WERI-Rb-1 (cell line): ENCODE data around the gene GNG12.

Experiments
- DNase-seq: peaks from one replicate; pipeline ENCODE4 v3.0.0-alpha.2; 2020
- H3K27ac ChIP-seq: fragments of 250-450 bp; sonication (Bioruptor Pico); 2 replicates; pipeline ENCODE4 v1.5.1; 2020; ENCODE audit warnings: mild to moderate bottlenecking, moderate library complexity
- H3K27me3 ChIP-seq: fragments of 250-450 bp; sonication (Bioruptor Pico); 2 replicates; pipeline ENCODE4 v1.5.1; 2021; ENCODE audit warnings: mild to moderate bottlenecking, low read depth, moderate library complexity; ENCODE audit not compliant: insufficient read depth, severe bottlenecking
- H3K36me3 ChIP-seq: fragments of 250-450 bp; sonication (Bioruptor Pico); 2 replicates; pipeline ENCODE4 v1.5.1; 2020; ENCODE audit warnings: mild to moderate bottlenecking, moderate library complexity
- H3K4me3 ChIP-seq: 2 replicates; pipeline ENCODE4 v1.5.1; 2011; ENCODE audit warnings: low read depth, mild to moderate bottlenecking, control low read depth, low read length
- H3K9me3 ChIP-seq: fragments of 250-450 bp; sonication (Bioruptor Pico); 2 replicates; pipeline ENCODE4 v1.5.1; 2021; ENCODE audit warnings: mild to moderate bottlenecking, moderate library complexity; ENCODE audit not compliant: severe bottlenecking
- TF ChIP-seq, protein P1 (sequence below): IDR thresholded peaks from 2 replicates; pipeline ENCODE4 v1.5.1; 2011; ENCODE audit warnings: low read depth, mild to moderate bottlenecking, control low read depth, inconsistent platforms, low read length

Gene GNG12

DNA sequence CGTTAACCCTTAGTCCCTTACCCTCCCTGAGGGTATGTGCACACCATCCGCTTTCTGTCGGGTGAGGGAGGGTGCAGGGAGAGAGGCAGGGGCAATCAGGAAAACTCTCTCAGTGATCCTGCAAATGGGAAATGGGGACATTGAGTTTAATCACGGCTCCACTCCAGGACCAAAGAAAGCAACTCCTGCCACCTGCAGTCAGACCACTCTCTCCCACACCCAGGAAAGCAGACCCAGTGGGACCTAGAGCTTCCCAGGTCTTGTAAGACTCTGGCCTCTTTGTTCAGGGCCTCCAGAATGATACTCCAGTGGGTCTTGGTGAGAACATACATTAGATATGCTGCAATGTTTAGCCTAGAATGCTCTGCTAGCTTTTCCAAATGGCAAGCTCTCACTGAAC is 71.5 kb downstream of the GNG12 start:
- H3K4me3 ChIP-seq = no peak overlapping the region
- H3K36me3 ChIP-seq = no peaks in the 10 kb centered on the region
- H3K27ac ChIP-seq = no peak overlapping the region
- TF ChIP-seq, protein P1, sequence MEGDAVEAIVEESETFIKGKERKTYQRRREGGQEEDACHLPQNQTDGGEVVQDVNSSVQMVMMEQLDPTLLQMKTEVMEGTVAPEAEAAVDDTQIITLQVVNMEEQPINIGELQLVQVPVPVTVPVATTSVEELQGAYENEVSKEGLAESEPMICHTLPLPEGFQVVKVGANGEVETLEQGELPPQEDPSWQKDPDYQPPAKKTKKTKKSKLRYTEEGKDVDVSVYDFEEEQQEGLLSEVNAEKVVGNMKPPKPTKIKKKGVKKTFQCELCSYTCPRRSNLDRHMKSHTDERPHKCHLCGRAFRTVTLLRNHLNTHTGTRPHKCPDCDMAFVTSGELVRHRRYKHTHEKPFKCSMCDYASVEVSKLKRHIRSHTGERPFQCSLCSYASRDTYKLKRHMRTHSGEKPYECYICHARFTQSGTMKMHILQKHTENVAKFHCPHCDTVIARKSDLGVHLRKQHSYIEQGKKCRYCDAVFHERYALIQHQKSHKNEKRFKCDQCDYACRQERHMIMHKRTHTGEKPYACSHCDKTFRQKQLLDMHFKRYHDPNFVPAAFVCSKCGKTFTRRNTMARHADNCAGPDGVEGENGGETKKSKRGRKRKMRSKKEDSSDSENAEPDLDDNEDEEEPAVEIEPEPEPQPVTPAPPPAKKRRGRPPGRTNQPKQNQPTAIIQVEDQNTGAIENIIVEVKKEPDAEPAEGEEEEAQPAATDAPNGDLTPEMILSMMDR = no peak
- no peaks in the 10 kb centered on the region for H3K9me3 ChIP-seq
- H3K27me3 ChIP-seq = no peaks in the 10 kb centered on the region
- no peak for DNase-seq

DNA sequence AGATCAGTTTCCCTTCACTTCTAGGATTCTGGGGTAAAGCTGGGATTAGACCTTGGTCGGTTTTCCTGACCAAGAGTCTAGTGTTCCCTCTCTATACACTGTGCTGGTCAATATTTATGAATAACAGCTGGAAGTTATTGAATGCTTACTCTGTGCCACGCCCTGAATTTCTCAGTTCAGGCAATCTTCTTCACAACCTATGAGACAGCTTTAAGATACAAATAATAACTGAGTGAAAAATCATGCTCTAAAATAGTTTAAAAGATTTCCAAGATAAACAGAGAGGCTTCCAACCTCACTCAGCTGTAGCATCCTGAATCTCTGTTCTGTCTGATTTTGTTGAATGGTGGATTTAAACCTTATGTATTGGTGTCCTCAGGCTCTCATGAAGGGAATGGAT is 72.2 kb downstream of the GNG12 start:
- DNase-seq = no peak
- no peak overlapping the region for H3K4me3 ChIP-seq
- H3K27ac ChIP-seq = no peak overlapping the region
- H3K27me3 ChIP-seq = no peaks in the 10 kb centered on the region
- no peaks in the 10 kb centered on the region for H3K9me3 ChIP-seq
- TF ChIP-seq, protein P1 = no peak
- no peaks in the 10 kb centered on the region for H3K36me3 ChIP-seq

DNA sequence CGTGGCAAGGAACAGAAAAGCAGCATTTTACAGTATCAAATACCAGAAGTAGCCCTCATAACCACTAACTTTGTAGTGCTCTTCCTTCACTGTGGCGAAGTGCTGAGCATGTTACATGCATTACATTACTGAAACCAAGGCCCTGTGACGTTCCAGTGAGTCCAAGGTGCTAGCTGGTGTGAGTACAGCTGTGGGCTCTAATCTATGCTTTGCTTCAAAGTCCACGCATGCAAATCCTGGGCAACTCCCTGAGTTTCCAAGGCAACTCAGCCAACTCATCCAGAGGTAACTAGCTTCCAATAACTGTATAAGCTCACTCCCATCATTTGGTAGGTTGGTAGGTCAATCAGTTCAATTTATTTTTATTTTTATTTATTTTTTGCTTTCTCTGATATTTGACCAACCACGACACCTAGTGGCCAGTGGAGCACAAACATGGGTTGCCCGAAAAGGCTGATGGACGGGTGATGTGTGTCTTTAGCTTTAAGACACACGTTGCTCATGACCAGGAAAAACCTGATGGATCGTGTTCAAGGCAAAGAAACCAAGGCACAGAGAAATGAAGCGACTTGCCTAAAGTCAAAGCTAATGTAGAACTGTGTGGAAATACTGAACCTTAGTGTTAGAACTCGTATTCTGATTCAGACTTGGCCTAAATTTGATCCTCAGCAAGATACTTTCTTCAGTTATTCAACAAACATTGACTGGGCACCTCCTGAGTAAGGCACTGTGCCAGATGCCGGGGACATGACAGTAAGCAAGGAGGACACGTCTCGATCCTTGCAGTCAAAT is 73.0 kb downstream of the GNG12 start:
- Histone ChIP-seq H3K27me3 (no peaks in the 10 kb centered on the region), H3K4me3 (no peak overlapping the region), H3K9me3 (no peaks in the 10 kb centered on the region), H3K27ac (no peak overlapping the region), H3K36me3 (no peaks in the 10 kb centered on the region)
- peak; percentile 52 for DNase-seq
- TF ChIP-seq, protein P1 = peak; percentile 56; the same call in 1 of the 2 replicates

DNA sequence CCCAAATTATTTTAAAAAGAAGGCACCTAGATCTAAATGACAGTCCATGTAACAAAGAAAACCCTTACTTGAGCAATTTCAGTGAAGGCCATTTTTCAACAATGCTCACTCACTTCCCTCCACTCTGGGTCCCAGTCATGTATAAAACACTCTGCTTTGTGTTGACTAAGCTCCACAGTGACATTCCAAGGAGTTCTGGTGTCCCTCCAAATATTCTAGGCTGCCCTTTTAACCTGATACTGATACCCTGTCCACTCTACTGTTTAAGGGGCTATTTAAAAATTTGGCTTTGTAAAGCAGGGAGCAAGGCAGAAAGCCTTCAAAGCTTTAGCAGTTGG is 73.6 kb downstream of the GNG12 start:
- Histone ChIP-seq H3K9me3 (no peaks in the 10 kb centered on the region), H3K27me3 (no peaks in the 10 kb centered on the region), H3K27ac (no peak overlapping the region), H3K4me3 (no peak overlapping the region), H3K36me3 (no peaks in the 10 kb centered on the region)
- TF ChIP-seq, protein P1 = no peak
- DNase-seq = no peak

DNA sequence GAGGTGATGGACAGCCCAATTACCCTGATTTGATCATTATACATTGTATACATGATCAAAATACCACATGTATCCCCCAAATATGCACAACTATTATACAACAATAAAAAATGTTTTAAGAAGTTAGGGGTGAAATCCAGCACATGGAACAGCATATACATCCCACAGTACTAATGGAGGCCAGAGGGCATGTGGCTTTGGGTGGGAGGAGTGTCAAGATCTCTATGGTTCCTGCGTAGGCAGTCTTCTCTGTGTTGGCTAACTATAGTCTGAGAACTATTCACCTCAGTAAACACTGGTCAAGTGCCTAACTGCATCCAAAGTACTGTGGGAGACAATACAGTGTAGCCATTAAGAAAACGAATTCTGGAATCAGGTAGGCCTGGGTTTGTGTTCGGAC is 74.2 kb downstream of the GNG12 start:
- Histone ChIP-seq H3K36me3 (no peaks in the 10 kb centered on the region), H3K27me3 (no peaks in the 10 kb centered on the region), H3K9me3 (no peaks in the 10 kb centered on the region), H3K27ac (no peak overlapping the region), H3K4me3 (no peak overlapping the region)
- DNase-seq = no peak
- TF ChIP-seq, protein P1 = no peak

DNA sequence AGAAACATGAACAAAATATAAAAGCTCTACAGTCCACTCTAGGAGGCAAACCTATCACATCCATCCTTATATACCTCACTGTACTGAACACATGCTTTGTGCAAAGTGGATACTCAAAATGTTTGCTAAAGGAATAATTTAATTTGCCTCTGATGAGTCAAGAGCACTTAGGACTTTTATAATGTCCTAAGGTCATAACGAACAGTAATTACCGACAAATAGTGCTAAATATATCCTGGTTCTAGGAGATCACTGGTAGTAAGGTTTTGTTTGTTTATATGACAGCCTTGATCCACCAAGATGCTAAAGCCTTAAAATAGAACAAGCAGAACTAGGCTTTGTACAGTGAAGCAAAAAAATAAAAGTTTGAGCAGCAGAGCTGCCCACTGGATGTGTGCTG is 77.6 kb downstream of the GNG12 start:
- no peaks in the 10 kb centered on the region for H3K9me3 ChIP-seq
- TF ChIP-seq, protein P1 = no peak
- H3K27ac ChIP-seq = no peak overlapping the region
- H3K36me3 ChIP-seq = no peaks in the 10 kb centered on the region
- no peak overlapping the region for H3K4me3 ChIP-seq
- no peaks in the 10 kb centered on the region for H3K27me3 ChIP-seq
- no peak for DNase-seq
